ENCODE data around the gene HOXD3.

Gene HOXD3

DNA sequence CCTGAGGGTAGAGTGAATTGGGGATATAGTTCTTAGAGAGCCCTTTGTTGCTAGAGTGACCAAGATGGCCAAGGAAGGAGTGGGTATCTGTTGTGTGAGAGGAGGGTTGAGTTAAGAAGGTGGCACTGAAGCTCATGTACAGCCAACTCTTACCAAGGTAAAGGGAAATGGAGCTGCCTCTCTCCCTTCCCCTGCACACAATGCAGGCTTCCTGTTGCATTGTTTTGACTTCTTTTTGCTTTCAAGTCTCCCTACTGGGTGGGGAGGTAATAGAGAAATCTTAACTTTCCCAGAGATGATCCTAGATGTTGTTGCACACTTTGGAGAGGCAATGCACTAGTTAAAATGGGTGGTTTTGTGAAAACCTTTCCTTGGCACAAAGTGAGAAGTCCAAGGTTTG lies 55.2 kb downstream of the HOXD3 start:
- DNase-seq (ENCODE audit: low read depth) = no peak

DNA sequence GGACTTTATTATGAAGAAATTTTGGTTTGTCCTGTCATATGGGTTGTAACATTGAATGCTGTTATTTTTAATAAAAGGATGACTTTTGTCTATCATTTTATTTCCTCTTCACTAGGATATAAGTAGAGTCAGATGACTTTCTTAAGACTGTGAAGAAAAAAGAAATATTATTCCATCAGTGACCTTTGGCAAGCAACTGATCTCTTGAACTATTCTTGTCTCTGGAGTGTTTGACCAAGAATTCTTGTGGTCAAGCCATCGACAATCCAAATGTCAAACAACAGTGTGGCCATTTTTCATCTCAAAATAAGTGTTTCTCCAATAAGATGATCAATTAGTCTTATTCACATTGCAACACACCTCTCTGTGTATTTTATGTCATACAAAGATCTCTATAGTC lies 56.3 kb downstream of the HOXD3 start:
- no peak for DNase-seq (ENCODE audit: low read depth)
